ENCODE measurements around the gene CKAP5. TPM values are rescaled to one million over a fixed set of nuclear protein-coding genes. Genes with fewer than 3 reads are reported as not detected.

CKAP5 gene
- polyA plus RNA-seq, 1 donor (not counting 4 experiments of a cell fraction or from before 2014, with no cell fraction given), result 96.4 TPM

GRCh38 chr11:46874586-46874985 lies 28.5 kb upstream of the CKAP5 start:
- Histone ChIP-seq H3K27me3 (ENCODE audit: control insufficient read depth, extremely low read depth, insufficient read depth, low read length) (no peaks in the 10 kb centered on the region), H3K27ac (ENCODE audit: control insufficient read depth, insufficient read depth, low read length) (no peak overlapping the region), H3K9me3 (ENCODE audit: control insufficient read depth, low read depth, low read length) (no peaks in the 10 kb centered on the region), H3K9me1 (ENCODE audit: control insufficient read depth, extremely low read depth, insufficient read depth, low read length) (no peaks in the 10 kb centered on the region), H3K4me3 (ENCODE audit: control insufficient read depth in 2 of 3, extremely low read depth in 1 of 3, insufficient read depth in 2 of 3, low read depth in 1 of 3, low read length in 3 of 3) (no peak overlapping the region), H3K4me1 (ENCODE audit: control insufficient read depth, extremely low read depth, insufficient read depth, low read length) (no peaks in the 10 kb centered on the region), H3K79me2 (ENCODE audit: control insufficient read depth, insufficient read depth, low read length) (no peaks in the 10 kb centered on the region), H3K9ac (ENCODE audit: control insufficient read depth, extremely low read depth, insufficient read depth, low read length) (no peak overlapping the region), H3K4me2 (ENCODE audit: control insufficient read depth, extremely low read depth, insufficient read depth, low read depth, low read length) (no peak overlapping the region), H3K36me3 (ENCODE audit: control insufficient read depth in 2 of 2, extremely low read depth in 1 of 2, insufficient read depth in 2 of 2, low read length in 2 of 2) (peaks cover 2 to 9% of the 10 kb centered on the region in 2 experiments), H2AFZ (ENCODE audit: control insufficient read depth, low read length) (no peak overlapping the region), H4K20me1 (ENCODE audit: control insufficient read depth, extremely low read depth, insufficient read depth, low read length) (no peaks in the 10 kb centered on the region)
- no peak for DNase-seq (ENCODE audit: low read depth, low spot score)
- no peak for FAIRE-seq
- TF ChIP-seq EZH2 (IDR thresholded peaks at IDR 0.05; ENCODE audit: low read length) (no peak), CTCF (optimal IDR thresholded peaks at IDR 0.05 in 1 of 3, IDR thresholded peaks at IDR 0.05 in 1 of 3, conservative IDR thresholded peaks at IDR 0.05 in 1 of 3; ENCODE audit: extremely low read depth in 1 of 3, insufficient read depth in 2 of 3, low read length in 3 of 3) (no peak)
- dilution Hi-C loops (cut with MboI; ENCODE audit: extremely low pct_ligation_motif_present, low sequenced_read_pairs), result no loop called here

DNA sequence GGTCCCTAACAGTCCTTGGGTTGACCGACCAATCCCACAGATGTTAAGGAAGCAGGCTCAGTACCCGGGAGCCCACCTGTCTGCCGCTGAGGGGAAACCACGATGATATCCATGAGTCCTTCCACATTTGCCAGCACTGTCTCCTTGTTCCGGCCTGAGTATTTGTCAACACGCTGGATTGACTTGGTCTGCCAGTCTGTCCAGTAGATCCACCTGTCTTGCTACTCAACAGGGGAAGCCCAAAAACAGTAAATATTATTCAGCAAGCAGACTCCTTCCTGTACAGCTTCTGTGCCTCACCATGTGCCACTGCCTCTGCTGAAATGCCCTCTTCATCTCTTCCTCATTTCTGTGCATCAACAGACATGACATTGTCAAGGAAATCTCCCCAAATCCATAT lies 22.8 kb upstream of the CKAP5 start:
- no peaks in the 10 kb centered on the region for H4K20me1 ChIP-seq (ENCODE audit: control insufficient read depth, extremely low read depth, insufficient read depth, low read length)
- H3K9me3 ChIP-seq (ENCODE audit: control insufficient read depth, low read depth, low read length), result no peaks in the 10 kb centered on the region
- no peaks in the 10 kb centered on the region for H3K9me1 ChIP-seq (ENCODE audit: control insufficient read depth, extremely low read depth, insufficient read depth, low read length)
- dilution Hi-C loops (cut with MboI; ENCODE audit: extremely low pct_ligation_motif_present, low sequenced_read_pairs), result no loop called here
- no peak for DNase-seq (ENCODE audit: low read depth, low spot score)
- no peaks in the 10 kb centered on the region for H3K79me2 ChIP-seq (ENCODE audit: control insufficient read depth, insufficient read depth, low read length)
- H3K27ac ChIP-seq (ENCODE audit: control insufficient read depth, insufficient read depth, low read length), result no peak overlapping the region
- H3K4me3 ChIP-seq (ENCODE audit: control insufficient read depth in 2 of 3, extremely low read depth in 1 of 3, insufficient read depth in 2 of 3, low read depth in 1 of 3, low read length in 3 of 3), result no peak overlapping the region
- H2AFZ ChIP-seq (ENCODE audit: control insufficient read depth, low read length), result no peak overlapping the region
- H3K36me3 ChIP-seq (ENCODE audit: control insufficient read depth in 2 of 2, extremely low read depth in 1 of 2, insufficient read depth in 2 of 2, low read length in 2 of 2), result peaks cover 2 to 11% of the 10 kb centered on the region in 2 experiments
- no peak overlapping the region for H3K4me2 ChIP-seq (ENCODE audit: control insufficient read depth, extremely low read depth, insufficient read depth, low read depth, low read length)
- FAIRE-seq, result no peak
- no peaks in the 10 kb centered on the region for H3K4me1 ChIP-seq (ENCODE audit: control insufficient read depth, extremely low read depth, insufficient read depth, low read length)
- no peak for TF ChIP-seq EZH2 (IDR thresholded peaks at IDR 0.05; ENCODE audit: low read length)
- TF ChIP-seq CTCF (optimal IDR thresholded peaks at IDR 0.05 in 1 of 3, IDR thresholded peaks at IDR 0.05 in 1 of 3, conservative IDR thresholded peaks at IDR 0.05 in 1 of 3; ENCODE audit: extremely low read depth in 1 of 3, insufficient read depth in 2 of 3, low read length in 3 of 3), result no peak
- H3K9ac ChIP-seq (ENCODE audit: control insufficient read depth, extremely low read depth, insufficient read depth, low read length), result no peak overlapping the region
- no peaks in the 10 kb centered on the region for H3K27me3 ChIP-seq (ENCODE audit: control insufficient read depth, extremely low read depth, insufficient read depth, low read length)
